Activated T-helper 9 cell treated with anti-CD3 and anti-CD28 coated beads, Interleukin-2, amount 50 U/mL, for 16 hours (primary cell): Measurements from ENCODE around the gene SLC39A11.
"Not testable (repeated sequence)": the region's sequence is repeated elsewhere in the genome, so short reads cannot be mapped to it uniquely, and the experiment has no call there.

Source experiments
- DNase-seq: peaks from one replicate; pipeline ENCODE4 v3.0.0-alpha.2; 2020; ENCODE audit warnings: low read depth

SLC39A11 gene

DNA sequence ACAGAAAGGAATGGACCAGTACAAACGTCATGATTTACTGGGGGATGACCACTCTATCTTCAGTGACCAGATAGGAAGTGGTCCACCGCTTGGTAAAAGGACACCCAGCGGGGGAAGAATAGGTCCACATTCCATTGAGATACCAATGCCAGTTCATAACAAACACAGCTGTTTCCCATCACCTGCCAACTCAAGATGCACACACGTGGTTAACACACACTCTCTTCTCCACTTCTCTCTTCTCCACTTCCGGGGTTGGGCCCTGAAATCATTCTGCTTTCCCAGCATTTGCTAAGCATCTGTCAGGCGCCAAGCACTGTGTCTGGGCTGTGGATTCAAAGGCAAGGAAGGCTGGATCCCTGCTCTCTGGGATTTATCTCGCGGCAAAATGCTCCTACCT is 175.5 kb downstream of the SLC39A11 start:
- DNase-seq = no peak

- no peak for DNase-seq
These were observed 176.8 kb downstream of the SLC39A11 start for GRCh38 chr17:72915625-72916081.

- DNase-seq = no peak
These were observed 179.3 kb downstream of the SLC39A11 start for GRCh38 chr17:72913142-72913682.

GRCh38 chr17:72906306-72906705 is 186.2 kb downstream of the SLC39A11 start:
- DNase-seq = no peak

GRCh38 chr17:72903522-72903921 is 189.0 kb downstream of the SLC39A11 start:
- DNase-seq = no peak

DNA sequence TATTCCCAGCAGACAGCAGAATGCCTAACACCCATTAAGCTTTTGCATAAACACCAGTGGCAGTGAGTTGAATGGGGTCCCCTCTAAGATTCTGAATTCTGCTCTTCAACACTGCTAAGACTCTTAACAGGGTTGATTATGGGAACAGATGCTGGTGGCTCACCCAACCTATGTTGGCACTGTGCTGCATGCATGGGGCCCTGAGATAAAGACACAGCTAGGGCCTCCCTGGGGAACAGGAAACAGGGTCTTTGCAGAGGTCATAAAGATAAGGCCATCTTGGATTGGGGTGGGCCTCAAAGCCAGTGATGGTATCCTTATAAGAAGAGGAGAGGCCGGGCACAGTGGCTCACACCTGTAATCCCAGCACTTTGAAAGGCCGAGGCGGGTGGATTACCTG is 190.8 kb downstream of the SLC39A11 start:
- no peak for DNase-seq

DNA sequence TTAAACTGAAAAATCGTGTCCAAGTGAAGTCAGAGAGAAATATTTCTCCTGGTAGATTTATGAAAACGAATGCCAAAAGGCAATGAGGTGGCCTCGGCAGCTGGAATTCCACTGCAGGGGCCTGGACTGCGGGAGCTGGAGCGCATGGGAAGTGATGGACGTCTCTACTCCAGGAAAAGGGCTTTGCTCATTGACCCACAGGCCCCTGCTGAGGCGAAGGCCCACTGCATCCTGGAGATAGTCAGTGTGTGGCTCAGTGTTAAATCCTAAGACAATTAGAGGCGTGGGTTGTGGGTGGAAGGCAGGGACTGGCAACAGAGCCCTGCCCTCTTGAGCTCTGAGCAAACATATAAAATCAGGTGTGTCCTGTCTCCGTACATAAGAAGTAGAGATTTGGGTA is 191.4 kb downstream of the SLC39A11 start:
- no peak for DNase-seq

DNA sequence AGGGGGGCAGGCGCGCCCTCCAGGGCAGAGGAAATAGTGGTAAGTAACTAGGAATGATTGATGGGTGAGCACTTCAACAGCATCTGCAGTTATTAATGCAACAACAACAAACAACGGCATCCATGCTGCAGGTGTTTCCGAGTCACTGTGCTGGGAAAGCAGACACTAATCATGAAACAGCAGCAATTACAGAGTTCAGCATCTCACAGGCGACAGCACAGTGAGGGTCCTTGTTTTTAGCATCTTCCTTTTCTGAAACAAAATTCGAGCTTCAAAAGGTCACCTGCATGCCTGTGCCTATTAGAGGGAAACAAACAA is 191.9 kb downstream of the SLC39A11 start:
- no peak for DNase-seq

GRCh38 chr17:72898725-72899124 is 193.8 kb downstream of the SLC39A11 start:
- DNase-seq = no peak

DNA sequence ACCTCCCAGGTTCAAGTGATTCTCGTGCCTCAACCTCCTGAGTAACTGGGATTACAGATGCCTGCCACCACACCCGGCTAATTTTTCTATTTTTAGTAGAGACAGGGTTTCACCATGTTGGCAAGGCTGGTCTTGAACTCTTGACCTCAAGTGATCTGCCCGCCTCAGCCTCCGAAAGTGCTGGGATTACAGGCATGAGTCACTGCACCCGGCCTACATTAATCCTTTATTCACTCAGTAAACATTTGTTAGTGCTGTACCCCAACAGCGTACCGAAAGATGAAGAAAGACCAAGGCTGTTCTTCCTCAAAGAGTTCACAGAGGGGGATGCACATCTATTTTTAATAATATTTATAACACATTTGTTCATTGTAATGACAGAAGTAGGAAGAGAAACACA is 196.2 kb downstream of the SLC39A11 start:
- not testable (repeated sequence) for DNase-seq

GRCh38 chr17:72891627-72892026 is 200.9 kb downstream of the SLC39A11 start:
- no peak for DNase-seq

- no peak for DNase-seq
These were observed 201.8 kb downstream of the SLC39A11 start for GRCh38 chr17:72890711-72891110.

GRCh38 chr17:72887917-72888316 is 204.6 kb downstream of the SLC39A11 start:
- DNase-seq = no peak

- no peak for DNase-seq
These were observed 205.2 kb downstream of the SLC39A11 start for GRCh38 chr17:72887322-72887721.

GRCh38 chr17:72886622-72887021 is 205.9 kb downstream of the SLC39A11 start:
- DNase-seq = no peak

DNA sequence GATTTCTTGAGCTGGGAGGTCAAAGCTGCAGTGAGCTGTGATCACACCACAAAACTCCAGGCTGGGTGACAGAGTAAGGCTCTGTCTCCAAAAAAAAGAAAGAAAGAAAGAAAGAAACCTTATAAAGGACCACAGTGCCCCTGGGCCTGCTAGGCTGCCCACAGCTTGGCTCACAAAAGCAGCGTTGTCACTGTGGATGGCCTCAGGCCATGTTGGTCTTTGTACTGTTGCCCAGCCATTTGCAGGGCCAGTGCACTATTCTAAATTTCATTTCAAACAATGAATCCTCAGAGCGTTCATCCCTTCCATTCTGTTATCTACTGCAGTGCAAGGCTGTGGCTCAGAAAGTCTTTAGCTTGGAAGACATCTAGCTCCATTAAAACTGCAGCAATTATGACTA is 208.4 kb downstream of the SLC39A11 start:
- DNase-seq = no peak

GRCh38 chr17:72883351-72883750 is 209.1 kb downstream of the SLC39A11 start:
- no peak for DNase-seq

DNA sequence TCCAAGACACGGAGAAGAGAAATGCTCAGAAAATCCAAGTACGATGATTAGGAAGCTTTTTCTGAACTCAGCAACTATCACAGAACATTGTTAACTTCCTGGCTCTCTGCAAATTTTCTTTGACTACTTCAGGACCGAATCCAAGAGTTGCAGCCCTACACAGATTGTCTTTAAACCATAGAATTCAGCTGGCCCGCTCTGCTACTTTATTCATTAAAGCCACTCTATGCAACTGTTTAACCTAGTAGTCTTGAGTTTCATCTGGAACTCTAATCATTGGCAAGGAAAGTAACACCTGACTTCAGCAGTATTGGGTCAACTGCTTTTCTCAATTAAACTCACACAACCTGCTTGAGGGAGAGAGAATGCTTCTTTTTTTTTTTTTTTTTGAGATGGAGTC is 210.1 kb downstream of the SLC39A11 start:
- DNase-seq = no peak

GRCh38 chr17:72879877-72880276 is 212.6 kb downstream of the SLC39A11 start:
- no peak for DNase-seq

GRCh38 chr17:72878975-72879660 is 213.4 kb downstream of the SLC39A11 start:
- DNase-seq = no peak

DNA sequence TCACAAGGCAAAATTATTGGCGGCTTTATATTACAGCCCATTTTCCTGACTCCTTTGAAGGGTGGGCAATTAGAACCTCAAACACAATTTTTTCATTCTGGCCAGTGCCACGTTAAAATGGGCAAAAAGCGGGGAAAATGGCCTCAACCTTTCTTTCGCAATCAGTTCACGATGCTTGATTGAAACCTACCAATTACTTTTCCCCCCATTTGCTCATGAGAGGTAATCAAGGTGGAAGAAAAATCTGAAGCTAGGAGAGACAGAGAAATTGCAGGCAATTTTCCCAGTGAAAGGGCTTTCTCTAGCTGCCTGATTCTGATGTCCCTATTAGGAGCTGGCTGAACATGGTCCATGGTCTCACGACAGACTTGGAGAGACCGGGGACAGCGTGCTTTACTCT is 215.1 kb downstream of the SLC39A11 start:
- no peak for DNase-seq

GRCh38 chr17:72876413-72876812 is 216.1 kb downstream of the SLC39A11 start:
- DNase-seq = no peak

DNA sequence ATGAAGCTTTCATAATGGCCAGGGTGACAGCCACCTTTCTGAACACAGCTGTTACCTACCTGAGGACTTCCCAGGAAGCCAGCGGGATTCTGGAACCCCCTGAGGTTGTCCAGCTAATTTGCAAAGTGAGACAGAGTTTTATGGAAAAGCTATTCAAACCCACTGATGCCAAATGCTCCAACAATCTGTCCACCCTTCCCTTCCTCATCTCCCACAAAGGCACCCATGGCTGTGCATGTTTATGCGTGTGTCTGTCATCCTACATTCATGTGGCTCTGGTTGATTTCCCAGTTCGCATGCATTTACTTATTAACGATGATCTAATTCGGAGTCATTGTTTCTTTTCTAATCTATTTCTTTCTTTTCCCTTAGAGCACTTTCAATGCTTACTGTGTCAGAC is 217.1 kb downstream of the SLC39A11 start:
- no peak for DNase-seq

- DNase-seq = no peak
These were observed 220.1 kb downstream of the SLC39A11 start for GRCh38 chr17:72872396-72872795.
